MM.1S (cell line): ENCODE measurements around the gene SEPTIN7.
"Not testable (repeated sequence)": the region's sequence is repeated elsewhere in the genome, so short reads cannot be mapped to it uniquely, and the experiment has no call there.

Experiments
- DNase-seq: peaks from one replicate; pipeline ENCODE4 v3.0.0-alpha.2; 2015
- H2AFZ ChIP-seq: fragments of 300-600 bp; sonication (generic); 2 replicates; pipeline ENCODE4 v1.6.0; 2016; ENCODE audit warnings: antibody characterized with exemption, low read length
- H3F3A ChIP-seq: fragments of 300-600 bp; sonication (generic); 2 replicates; pipeline ENCODE4 v1.6.1; 2016; ENCODE audit warnings: mild to moderate bottlenecking, antibody characterized with exemption, low read length, moderate library complexity, mixed read lengths; ENCODE audit not compliant: insufficient read depth
- H3K27ac ChIP-seq: fragments of 300-600 bp; sonication (generic); 2 replicates; pipeline ENCODE4 v1.5.1; 2016; ENCODE audit warnings: mild to moderate bottlenecking, low read length
- H3K27me3 ChIP-seq: fragments of 300-600 bp; sonication (generic); replicated peaks from 2 replicates; pipeline ENCODE4 v1.6.0; 2016; ENCODE audit warnings: low read length; ENCODE audit not compliant: insufficient read depth
- H3K36me3 ChIP-seq: fragments of 300-600 bp; sonication (generic); replicated peaks from 2 replicates; pipeline ENCODE4 v1.6.1; 2016; ENCODE audit warnings: mild to moderate bottlenecking, low read length, mixed read lengths; ENCODE audit not compliant: insufficient read depth
- H3K4me1 ChIP-seq: fragments of 300-600 bp; sonication (generic); 2 replicates; pipeline ENCODE4 v1.6.1; 2016; ENCODE audit warnings: low read length, mixed read lengths
- H3K4me2 ChIP-seq: fragments of 300-600 bp; sonication (generic); 2 replicates; pipeline ENCODE4 v1.6.0; 2016; ENCODE audit warnings: low read depth, low read length
- H3K4me3 ChIP-seq: fragments of 300-600 bp; sonication (generic); 2 replicates; pipeline ENCODE4 v1.5.1; 2016; ENCODE audit warnings: low read length, mixed read lengths
- H3K79me2 ChIP-seq: fragments of 300-600 bp; sonication (generic); 2 replicates; pipeline ENCODE4 v1.6.1; 2016; ENCODE audit warnings: mixed run types, low read length, mixed read lengths
- H3K9ac ChIP-seq: fragments of 300-600 bp; sonication (generic); 2 replicates; pipeline ENCODE4 v1.6.1; 2016; ENCODE audit warnings: low read length, mixed read lengths
- H3K9me2 ChIP-seq: fragments of 300-600 bp; sonication (generic); replicated peaks from 2 replicates; pipeline ENCODE4 v1.6.1; 2016; ENCODE audit warnings: mild to moderate bottlenecking, low read length, mixed read lengths; ENCODE audit not compliant: insufficient read depth
- H3K9me3 ChIP-seq: fragments of 300-600 bp; sonication (generic); replicated peaks from 2 replicates; pipeline ENCODE4 v1.6.1; 2016; ENCODE audit warnings: mild to moderate bottlenecking, low read length, mixed read lengths; ENCODE audit not compliant: insufficient read depth
- H4K20me1 ChIP-seq: fragments of 300-600 bp; sonication (generic); 2 replicates; pipeline ENCODE4 v1.6.1; 2016; ENCODE audit warnings: mild to moderate bottlenecking, low read length, moderate library complexity, mixed read lengths; ENCODE audit not compliant: insufficient read depth
- EZH2 ChIP-seq: fragments of 300-600 bp; sonication (generic); optimal IDR thresholded peaks from 2 replicates; pipeline ENCODE3; 2017; ENCODE audit warnings: low read depth, mild to moderate bottlenecking, antibody characterized with exemption, low read length, mixed read lengths
- EZH2phosphoT487 ChIP-seq: fragments of 300-600 bp; sonication (generic); IDR thresholded peaks from 2 replicates; pipeline ENCODE4 v1.6.1; 2018; ENCODE audit warnings: antibody characterized with exemption, low read length
- TF ChIP-seq, protein P1 (sequence below): fragments of 300-600 bp; sonication (generic); IDR thresholded peaks from 2 replicates; pipeline ENCODE4 v1.5.1; 2016; ENCODE audit warnings: antibody characterized with exemption, low read length, mixed read lengths

Gene SEPTIN7

DNA sequence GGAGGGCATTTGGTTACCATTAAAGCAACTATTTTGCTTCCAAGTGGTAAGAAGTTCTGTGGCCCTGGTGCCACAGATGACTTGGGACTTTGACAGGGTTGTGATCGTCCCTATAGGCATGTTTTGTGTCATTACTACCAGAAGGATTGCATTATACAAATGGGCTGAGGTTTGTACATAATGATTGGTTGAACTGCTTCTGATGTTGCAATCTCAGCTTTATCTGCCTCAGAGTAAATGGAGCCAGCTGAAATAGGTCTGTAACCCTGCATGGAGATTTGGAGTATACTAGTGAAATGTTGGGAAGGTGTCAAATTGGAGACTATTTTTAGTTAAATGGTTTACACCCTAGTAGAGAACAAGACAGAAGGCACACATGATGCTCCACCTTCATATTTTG is 46.1 kb upstream of the SEPTIN7 start:
- Histone ChIP-seq H3K79me2 (no peaks in the 10 kb centered on the region), H3K9me2 (no peaks in the 10 kb centered on the region), H3F3A (no peaks in the 10 kb centered on the region), H3K27me3 (no peaks in the 10 kb centered on the region), H3K4me3 (no peak overlapping the region), H3K9ac (no peak overlapping the region), H3K4me1 (0 out of 2 replicates have a peak, but pooled peaks cover 3% of the 10 kb centered on the region), H4K20me1 (no peaks in the 10 kb centered on the region), H3K36me3 (no peaks in the 10 kb centered on the region), H2AFZ (no peak overlapping the region), H3K9me3 (no peaks in the 10 kb centered on the region), H3K27ac (no peak overlapping the region), H3K4me2 (no peak overlapping the region)
- TF ChIP-seq EZH2 = no peak
- TF ChIP-seq EZH2phosphoT487 = no peak
- TF ChIP-seq, protein P1, sequence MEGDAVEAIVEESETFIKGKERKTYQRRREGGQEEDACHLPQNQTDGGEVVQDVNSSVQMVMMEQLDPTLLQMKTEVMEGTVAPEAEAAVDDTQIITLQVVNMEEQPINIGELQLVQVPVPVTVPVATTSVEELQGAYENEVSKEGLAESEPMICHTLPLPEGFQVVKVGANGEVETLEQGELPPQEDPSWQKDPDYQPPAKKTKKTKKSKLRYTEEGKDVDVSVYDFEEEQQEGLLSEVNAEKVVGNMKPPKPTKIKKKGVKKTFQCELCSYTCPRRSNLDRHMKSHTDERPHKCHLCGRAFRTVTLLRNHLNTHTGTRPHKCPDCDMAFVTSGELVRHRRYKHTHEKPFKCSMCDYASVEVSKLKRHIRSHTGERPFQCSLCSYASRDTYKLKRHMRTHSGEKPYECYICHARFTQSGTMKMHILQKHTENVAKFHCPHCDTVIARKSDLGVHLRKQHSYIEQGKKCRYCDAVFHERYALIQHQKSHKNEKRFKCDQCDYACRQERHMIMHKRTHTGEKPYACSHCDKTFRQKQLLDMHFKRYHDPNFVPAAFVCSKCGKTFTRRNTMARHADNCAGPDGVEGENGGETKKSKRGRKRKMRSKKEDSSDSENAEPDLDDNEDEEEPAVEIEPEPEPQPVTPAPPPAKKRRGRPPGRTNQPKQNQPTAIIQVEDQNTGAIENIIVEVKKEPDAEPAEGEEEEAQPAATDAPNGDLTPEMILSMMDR = no peak
- DNase-seq = no peak

GRCh38 chr7:35755711-35756110 is 45.1 kb upstream of the SEPTIN7 start:
- Histone ChIP-seq H4K20me1 (no peaks in the 10 kb centered on the region), H3F3A (no peaks in the 10 kb centered on the region), H2AFZ (no peak overlapping the region), H3K9ac (no peak overlapping the region), H3K36me3 (no peaks in the 10 kb centered on the region), H3K27me3 (no peaks in the 10 kb centered on the region), H3K9me2 (no peaks in the 10 kb centered on the region), H3K4me3 (no peak overlapping the region), H3K27ac (no peak overlapping the region), H3K4me1 (no peaks in the 10 kb centered on the region), H3K4me2 (no peak overlapping the region), H3K79me2 (no peaks in the 10 kb centered on the region), H3K9me3 (no peaks in the 10 kb centered on the region)
- TF ChIP-seq, protein P1 = no peak
- TF ChIP-seq EZH2phosphoT487 (no peak), EZH2 (no peak)
- no peak for DNase-seq

GRCh38 chr7:35756453-35756852 is 44.4 kb upstream of the SEPTIN7 start:
- not testable (repeated sequence) for H3K36me3 ChIP-seq, H4K20me1 ChIP-seq, H3K4me2 ChIP-seq, H3K79me2 ChIP-seq, DNase-seq, H3K4me3 ChIP-seq, H3K9me2 ChIP-seq, H3K4me1 ChIP-seq, H3F3A ChIP-seq, H2AFZ ChIP-seq, H3K27me3 ChIP-seq, H3K27ac ChIP-seq, H3K9me3 ChIP-seq, H3K9ac ChIP-seq

- TF ChIP-seq EZH2 = no peak
- no peak for TF ChIP-seq EZH2phosphoT487
- TF ChIP-seq, protein P1 = no peak
- no peaks in the 10 kb centered on the region for H4K20me1 ChIP-seq
- H3K36me3 ChIP-seq = no peaks in the 10 kb centered on the region
- H3K27me3 ChIP-seq = no peaks in the 10 kb centered on the region
- no peak for DNase-seq
- no peaks in the 10 kb centered on the region for H3K9me3 ChIP-seq
- no peaks in the 10 kb centered on the region for H3K9me2 ChIP-seq
- H3K9ac ChIP-seq = no peak overlapping the region
- no peak overlapping the region for H2AFZ ChIP-seq
- no peaks in the 10 kb centered on the region for H3F3A ChIP-seq
- no peak overlapping the region for H3K4me2 ChIP-seq
- H3K4me1 ChIP-seq = no peaks in the 10 kb centered on the region
- H3K79me2 ChIP-seq = no peaks in the 10 kb centered on the region
- no peak overlapping the region for H3K4me3 ChIP-seq
- H3K27ac ChIP-seq = no peak overlapping the region
Observed at GRCh38 chr7:35757574-35757973, 43.3 kb upstream of the SEPTIN7 start.
